Heart left ventricle (tissue), 16 donors: ENCODE data around the gene ZFYVE19. TPM values are rescaled to one million over a fixed set of nuclear protein-coding genes. Genes with fewer than 3 reads are reported as not detected.

Experiments used
- ATAC-seq, 4 donors: fragments of 200-7000 bp; cut with Tn5 transposase; one replicate each; pipeline ENCODE4 v1.9.1; 2020 to 2022; ENCODE audit warnings: moderate library complexity in 4 of 4, mild to moderate bottlenecking in 3 of 4, moderate number of reproducible peaks in 1 of 4
- DNase-seq, 5 donors: peaks; one replicate each; pipeline ENCODE4 v3.0.0-alpha.2; 2020
- H3K27ac ChIP-seq, 12 donors: fragments of 200-600 bp; sonication (generic) in 4 of 12; one replicate each; pipeline versions ENCODE4 v1.5.0 to v1.8.0; 2016 to 2022; ENCODE audit warnings: mild to moderate bottlenecking in 2 of 12
- H3K27me3 ChIP-seq, 9 donors: fragments of 200-600 bp; sonication (generic) in 2 of 9; one replicate each; pipeline versions ENCODE4 v1.5.1 to v1.8.0; 2016 to 2022; ENCODE audit warnings: mild to moderate bottlenecking in 3 of 9
- H3K36me3 ChIP-seq, 9 donors: fragments of 200-600 bp; sonication (generic) in 2 of 9; one replicate each; pipeline versions ENCODE4 v1.5.0 to v1.8.0; 2018 to 2022; ENCODE audit warnings: mild to moderate bottlenecking in 2 of 9
- H3K4me1 ChIP-seq, 12 donors: fragments of 200-600 bp; sonication (generic) in 4 of 12; one replicate each; pipeline versions ENCODE4 v1.5.0 to v1.8.0; 2016 to 2022; ENCODE audit warnings: mild to moderate bottlenecking in 3 of 12
- H3K4me3 ChIP-seq, 12 donors: fragments of 200-600 bp; sonication (generic) in 4 of 12; one replicate each; pipeline versions ENCODE4 v1.5.0 to v1.8.0; 2017 to 2022; ENCODE audit warnings: mild to moderate bottlenecking in 9 of 12, moderate library complexity in 4 of 12
- H3K9me3 ChIP-seq, 12 donors: fragments of 200-600 bp; sonication (generic) in 4 of 12; one replicate each; pipeline versions ENCODE4 v1.5.0 to v1.8.0; 2016 to 2022; ENCODE audit warnings: mild to moderate bottlenecking in 1 of 12
- CTCF ChIP-seq, 12 donors: fragments of 200-600 bp; sonication (generic) in 4 of 12; IDR thresholded peaks; one replicate each; pipeline versions ENCODE4 v1.5.0 to v1.8.0; 2018 to 2022; ENCODE audit warnings: antibody characterized with exemption in 12 of 12, mild to moderate bottlenecking in 5 of 12
- POLR2A ChIP-seq, 2 donors: fragments of 450-650 bp; IDR thresholded peaks; one replicate each; pipeline ENCODE4 v1.6.1; 2017; ENCODE audit warnings: antibody characterized with exemption in 2 of 2, mild to moderate bottlenecking in 2 of 2, moderate library complexity in 2 of 2
- WGBS, 4 donors: extraction: QIAGEN DNeasy Blood & Tissue Kit in 2 of 4; methylation state at CpG; one replicate each; pipeline versions ENCODE4 v1.1.5 to v1.1.7; 2013 to 2018; 5-methylcytosine and 5-hydroxymethylcytosine counted together
- intact Hi-C, 10 donors: fragments of 100-400 bp; cut with DNase I; formaldehyde crosslinking; loops; one replicate each; pipeline versions ENCODE4 v1.11.1 to v1.14.2; 2022
- polyA plus RNA-seq, 2 donors: library from polyadenylated mRNA; stranded (reverse); fragments of 200-250 nt; gene quantifications; one replicate each; pipeline ENCODE4 v1.2.3, GENCODE V29; 2013
- total RNA-seq, 9 donors: library from RNA; depleted of rRNA in 2 of 9; stranded (reverse); fragments of >200 nt in 2 of 9; fragmentation: NEBNext Ultra II Directional in 3 of 9; extraction: Animal tissue kit (Norgen Biotek cat#: 25700) in 3 of 9; gene quantifications; one replicate each; pipeline versions ENCODE4 v1.1.0 to v1.2.4, GENCODE V29; 2016 to 2023
- donor health status: ischemic (EF 13 %, LVEDD 7.1; RV severe dilation, severe dysfunction).
- donor health status: healthy with polysubstance abuse.
- donor health status: DM: no; HTN: yes; CAD: no.
- donor health status: DM: no; HTN: no; CAD: no.
- donor health status: ischemic (EF 25% LVEDD 6.9; RV normal size, moderate dysfunction).
- donor health status: ischemic (EF 25% LVEDD 5.7; RV mildly dilated, moderate dysfunction).
- donor health status: healthy.
- donor health status: DM: yes; HTN: yes; CAD: no.
- donor health status: ischemic (EF 35%, LVEDD 5.7; RV mildly dilated, moderate dysfunction).
- donor health status: nonischemic (EF 11% LVEDD 7.7; RV severe dilation, severe dysfunction).
- donor health status: DM: yes; HTN: yes; CAD: no.
- donor health status: PGD.
- donor health status: ischemic (EF 29% LVEDD 5.4; RV normal size, mild dysfunction).
- donor health status: nonischemic (EF 23%, LVEDD 6.1; RV moderate dilation, normal function).

The ZFYVE19 gene
- total and polyA plus RNA-seq, 11 donors, result 10.5 to 27.1 (median 18.8) TPM

GRCh38 chr15:40796041-40796440 is 10.8 kb upstream of the ZFYVE19 start:
- Histone ChIP-seq H3K4me1 (peaks cover 0 to 40% (median 7%) of the 10 kb centered on the region in 12 donors), H3K27me3 (no peaks in the 10 kb centered on the region), H3K36me3 (peaks cover 0 to 32% (median 16%) of the 10 kb centered on the region in 9 donors), H3K9me3 (no peaks in the 10 kb centered on the region), H3K4me3 (no peak overlapping the region), H3K27ac (no peak overlapping the region)
- DNase-seq (no peak), ATAC-seq (no peak)
- TF ChIP-seq CTCF (IDR thresholded peaks at IDR 0.05) (no peak), POLR2A (IDR thresholded peaks at IDR 0.05) (no peak)
- intact Hi-C loops, result no loop called here
- WGBS, 4 donors, result 59 to 74% (median 64%) methylated on average over 2 of the region's 2 CpGs

GRCh38 chr15:40796512-40796911 is 10.4 kb upstream of the ZFYVE19 start:
- Histone ChIP-seq H3K4me3 (no peak overlapping the region), H3K9me3 (no peaks in the 10 kb centered on the region), H3K27me3 (no peaks in the 10 kb centered on the region), H3K36me3 (peaks cover 0 to 28% (median 11%) of the 10 kb centered on the region in 9 donors), H3K27ac (no peak overlapping the region), H3K4me1 (peaks cover 0 to 40% (median 7%) of the 10 kb centered on the region in 12 donors)
- no peak for TF ChIP-seq POLR2A (IDR thresholded peaks at IDR 0.05)
- no peak for TF ChIP-seq CTCF (IDR thresholded peaks at IDR 0.05)
- WGBS, 4 donors, result 93 to 95% (median 94%) methylated on average over 5 of the region's 5 CpGs
- DNase-seq (no peak), ATAC-seq (no peak)
- intact Hi-C loops, result no loop called here

GRCh38 chr15:40799523-40799922 is 7.4 kb upstream of the ZFYVE19 start:
- ATAC-seq (no peak), DNase-seq (no peak)
- TF ChIP-seq POLR2A (IDR thresholded peaks at IDR 0.05) (no peak), CTCF (IDR thresholded peaks at IDR 0.05) (no peak)
- H3K4me3 ChIP-seq, result no peak overlapping the region
- no peaks in the 10 kb centered on the region for H3K9me3 ChIP-seq
- H3K36me3 ChIP-seq, result peaks cover 0 to 17% (median 4%) of the 10 kb centered on the region in 9 donors
- intact Hi-C loops, result no loop called here
- no peak overlapping the region for H3K27ac ChIP-seq
- WGBS, 4 donors, result 69 to 94% (median 88%) methylated on average over 3 of the region's 3 CpGs
- H3K4me1 ChIP-seq, result peaks cover 0 to 27% (median 12%) of the 10 kb centered on the region in 12 donors
- no peaks in the 10 kb centered on the region for H3K27me3 ChIP-seq

- WGBS, 4 donors, result 94 to 96% (median 95%) methylated on average over 2 of the region's 2 CpGs
- peaks cover 0 to 17% (median 4%) of the 10 kb centered on the region in 9 donors for H3K36me3 ChIP-seq
- H3K4me3 ChIP-seq, result no peak overlapping the region
- TF ChIP-seq CTCF (IDR thresholded peaks at IDR 0.05) (no peak), POLR2A (IDR thresholded peaks at IDR 0.05) (no peak)
- ATAC-seq (no peak), DNase-seq (no peak)
- H3K27me3 ChIP-seq, result no peaks in the 10 kb centered on the region
- no peaks in the 10 kb centered on the region for H3K9me3 ChIP-seq
- intact Hi-C loops, result loop anchor here in 1 of 10 donors (5.0 kb wide), 1 partner anchor 36 kb away; the partner anchor contains the start of gene C15orf62
- peaks cover 0 to 32% (median 14%) of the 10 kb centered on the region in 12 donors for H3K4me1 ChIP-seq
- H3K27ac ChIP-seq, result no peak overlapping the region
These were observed 3.8 kb upstream of the ZFYVE19 start for GRCh38 chr15:40803076-40803475.
